Measurements from ENCODE around the gene PLXNA3.

Gene PLXNA3

GRCh38 chrX:154476821-154477220, 18.7 kb downstream of the PLXNA3 start:
- Histone ChIP-seq H3K9ac (ENCODE audit: low read depth in 1 of 2, low read length in 2 of 2) (no peak overlapping the region), H3K4me1 (ENCODE audit: control insufficient read depth in 2 of 2, insufficient read depth in 2 of 2, low read length in 2 of 2) (peaks cover 4 to 7% of the 10 kb centered on the region in 2 donors), H3K36me3 (ENCODE audit: control insufficient read depth in 2 of 2, insufficient read depth in 2 of 2, low read length in 2 of 2) (peaks cover 0 to 3% of the 10 kb centered on the region in 2 donors), H3K4me3 (ENCODE audit: low read length in 2 of 2) (no peak overlapping the region), H3K27ac (ENCODE audit: low read depth in 2 of 2, low read length in 2 of 2) (no peak overlapping the region), H3K9me3 (ENCODE audit: control insufficient read depth in 2 of 2, low read length in 2 of 2) (no peaks in the 10 kb centered on the region), H3K27me3 (ENCODE audit: control insufficient read depth in 2 of 2, insufficient read depth in 2 of 2, low read length in 2 of 2) (peaks cover 0 to 4% of the 10 kb centered on the region in 2 donors)

GRCh38 chrX:154477891-154478477, 19.9 kb downstream of the PLXNA3 start:
- peak overlapping the region in 1 of 2 donors; percentile 86 for H3K27ac ChIP-seq (ENCODE audit: low read depth in 2 of 2, low read length in 2 of 2)

GRCh38 chrX:154478728-154479622, 20.9 kb downstream of the PLXNA3 start, which contains the start of gene LAGE3:
LAGE3 (minus strand) TSS chrX:154479281; CDS start chrX:154478915, 366 bp downstream.
- H3K9ac ChIP-seq (ENCODE audit: low read depth in 1 of 2, low read length in 2 of 2) = peak within 1 kb of the TSS; percentile 65 to 66
- H3K9me3 ChIP-seq (ENCODE audit: control insufficient read depth in 2 of 2, low read length in 2 of 2) = no peaks in the 10 kb centered on the region
- H3K4me3 ChIP-seq (ENCODE audit: low read length in 2 of 2) = peak within 1 kb of the TSS; percentile 59 to 72
- H3K27ac ChIP-seq (ENCODE audit: low read depth in 2 of 2, low read length in 2 of 2) = peak within 1 kb of the TSS; percentile 81 to 86
- H3K27me3 ChIP-seq (ENCODE audit: control insufficient read depth in 2 of 2, insufficient read depth in 2 of 2, low read length in 2 of 2) = no peaks in the 10 kb centered on the region
- H3K36me3 ChIP-seq (ENCODE audit: control insufficient read depth in 2 of 2, insufficient read depth in 2 of 2, low read length in 2 of 2) = peaks cover 0 to 3% of the 10 kb centered on the region in 2 donors
- H3K4me1 ChIP-seq (ENCODE audit: control insufficient read depth in 2 of 2, insufficient read depth in 2 of 2, low read length in 2 of 2) = peaks cover 4 to 5% of the 10 kb centered on the region in 2 donors

More at GRCh38 chrX:154477891-154478477, 19.9 kb downstream of the PLXNA3 start:
- no peaks in the 10 kb centered on the region for H3K9me3 ChIP-seq (ENCODE audit: control insufficient read depth in 2 of 2, low read length in 2 of 2)
- H3K27me3 ChIP-seq (ENCODE audit: control insufficient read depth in 2 of 2, insufficient read depth in 2 of 2, low read length in 2 of 2) = peaks cover 0 to 4% of the 10 kb centered on the region in 2 donors
- H3K4me1 ChIP-seq (ENCODE audit: control insufficient read depth in 2 of 2, insufficient read depth in 2 of 2, low read length in 2 of 2) = peaks cover 4 to 5% of the 10 kb centered on the region in 2 donors
- peaks cover 0 to 3% of the 10 kb centered on the region in 2 donors for H3K36me3 ChIP-seq (ENCODE audit: control insufficient read depth in 2 of 2, insufficient read depth in 2 of 2, low read length in 2 of 2)
- peak overlapping the region; percentile 59 to 72 for H3K4me3 ChIP-seq (ENCODE audit: low read length in 2 of 2)
- H3K9ac ChIP-seq (ENCODE audit: low read depth in 1 of 2, low read length in 2 of 2) = peak overlapping the region; percentile 32 to 65

GRCh38 chrX:154481195-154481594, 23.1 kb downstream of the PLXNA3 start:
- Histone ChIP-seq H3K9me3 (ENCODE audit: control insufficient read depth in 2 of 2, low read length in 2 of 2) (no peaks in the 10 kb centered on the region), H3K36me3 (ENCODE audit: control insufficient read depth in 2 of 2, insufficient read depth in 2 of 2, low read length in 2 of 2) (peaks cover 0 to 5% of the 10 kb centered on the region in 2 donors), H3K4me3 (ENCODE audit: low read length in 2 of 2) (no peak overlapping the region), H3K27me3 (ENCODE audit: control insufficient read depth in 2 of 2, insufficient read depth in 2 of 2, low read length in 2 of 2) (peaks cover 0 to 3% of the 10 kb centered on the region in 2 donors), H3K27ac (ENCODE audit: low read depth in 2 of 2, low read length in 2 of 2) (no peak overlapping the region), H3K4me1 (ENCODE audit: control insufficient read depth in 2 of 2, insufficient read depth in 2 of 2, low read length in 2 of 2) (peaks cover 11 to 13% of the 10 kb centered on the region in 2 donors), H3K9ac (ENCODE audit: low read depth in 1 of 2, low read length in 2 of 2) (no peak overlapping the region)

- Histone ChIP-seq H3K4me1 (ENCODE audit: control insufficient read depth in 2 of 2, insufficient read depth in 2 of 2, low read length in 2 of 2) (peaks cover 14 to 15% of the 10 kb centered on the region in 2 donors), H3K9me3 (ENCODE audit: control insufficient read depth in 2 of 2, low read length in 2 of 2) (no peaks in the 10 kb centered on the region), H3K27me3 (ENCODE audit: control insufficient read depth in 2 of 2, insufficient read depth in 2 of 2, low read length in 2 of 2) (peaks cover 0 to 3% of the 10 kb centered on the region in 2 donors), H3K9ac (ENCODE audit: low read depth in 1 of 2, low read length in 2 of 2) (no peak overlapping the region), H3K27ac (ENCODE audit: low read depth in 2 of 2, low read length in 2 of 2) (no peak overlapping the region), H3K4me3 (ENCODE audit: low read length in 2 of 2) (no peak overlapping the region), H3K36me3 (ENCODE audit: control insufficient read depth in 2 of 2, insufficient read depth in 2 of 2, low read length in 2 of 2) (peaks cover 0 to 5% of the 10 kb centered on the region in 2 donors)
These were observed 24.0 kb downstream of the PLXNA3 start for GRCh38 chrX:154481911-154482601.

GRCh38 chrX:154482786-154483185, 24.7 kb downstream of the PLXNA3 start:
- Histone ChIP-seq H3K27me3 (ENCODE audit: control insufficient read depth in 2 of 2, insufficient read depth in 2 of 2, low read length in 2 of 2) (peaks cover 0 to 3% of the 10 kb centered on the region in 2 donors), H3K36me3 (ENCODE audit: control insufficient read depth in 2 of 2, insufficient read depth in 2 of 2, low read length in 2 of 2) (peaks cover 0 to 5% of the 10 kb centered on the region in 2 donors), H3K27ac (ENCODE audit: low read depth in 2 of 2, low read length in 2 of 2) (no peak overlapping the region), H3K9me3 (ENCODE audit: control insufficient read depth in 2 of 2, low read length in 2 of 2) (no peaks in the 10 kb centered on the region), H3K9ac (ENCODE audit: low read depth in 1 of 2, low read length in 2 of 2) (no peak overlapping the region), H3K4me1 (ENCODE audit: control insufficient read depth in 2 of 2, insufficient read depth in 2 of 2, low read length in 2 of 2) (peaks cover 15 to 16% of the 10 kb centered on the region in 2 donors), H3K4me3 (ENCODE audit: low read length in 2 of 2) (no peak overlapping the region)

GRCh38 chrX:154483325-154483724, 25.2 kb downstream of the PLXNA3 start:
- peaks cover 11 to 15% of the 10 kb centered on the region in 2 donors for H3K4me1 ChIP-seq (ENCODE audit: control insufficient read depth in 2 of 2, insufficient read depth in 2 of 2, low read length in 2 of 2)
- H3K9me3 ChIP-seq (ENCODE audit: control insufficient read depth in 2 of 2, low read length in 2 of 2) = no peaks in the 10 kb centered on the region
- peaks cover 0 to 3% of the 10 kb centered on the region in 2 donors for H3K27me3 ChIP-seq (ENCODE audit: control insufficient read depth in 2 of 2, insufficient read depth in 2 of 2, low read length in 2 of 2)
- peaks cover 0 to 5% of the 10 kb centered on the region in 2 donors for H3K36me3 ChIP-seq (ENCODE audit: control insufficient read depth in 2 of 2, insufficient read depth in 2 of 2, low read length in 2 of 2)
- H3K27ac ChIP-seq (ENCODE audit: low read depth in 2 of 2, low read length in 2 of 2) = no peak overlapping the region
- no peak overlapping the region for H3K4me3 ChIP-seq (ENCODE audit: low read length in 2 of 2)
- no peak overlapping the region for H3K9ac ChIP-seq (ENCODE audit: low read depth in 1 of 2, low read length in 2 of 2)

GRCh38 chrX:154484255-154485149, 26.4 kb downstream of the PLXNA3 start:
- peaks cover 14 to 18% of the 10 kb centered on the region in 2 donors for H3K4me1 ChIP-seq (ENCODE audit: control insufficient read depth in 2 of 2, insufficient read depth in 2 of 2, low read length in 2 of 2)
- H3K9me3 ChIP-seq (ENCODE audit: control insufficient read depth in 2 of 2, low read length in 2 of 2) = no peaks in the 10 kb centered on the region
- no peak overlapping the region for H3K4me3 ChIP-seq (ENCODE audit: low read length in 2 of 2)
- H3K9ac ChIP-seq (ENCODE audit: low read depth in 1 of 2, low read length in 2 of 2) = no peak overlapping the region
- peaks cover 0 to 5% of the 10 kb centered on the region in 2 donors for H3K36me3 ChIP-seq (ENCODE audit: control insufficient read depth in 2 of 2, insufficient read depth in 2 of 2, low read length in 2 of 2)
- H3K27me3 ChIP-seq (ENCODE audit: control insufficient read depth in 2 of 2, insufficient read depth in 2 of 2, low read length in 2 of 2) = peaks cover 0 to 3% of the 10 kb centered on the region in 2 donors
- H3K27ac ChIP-seq (ENCODE audit: low read depth in 2 of 2, low read length in 2 of 2) = no peak overlapping the region
